Measurements from ENCODE around the gene CCSER2.

GRCh38 chr10:84497978-84498377, 169.6 kb downstream of the CCSER2 start:
- TF ChIP-seq CTCF (IDR thresholded peaks at IDR 0.05) (no peak), POLR2A (IDR thresholded peaks at IDR 0.05; ENCODE audit: low read depth) (no peak), EP300 (IDR thresholded peaks at IDR 0.05) (no peak), POLR2AphosphoS5 (IDR thresholded peaks at IDR 0.05) (no peak)

Data from esophagus muscularis mucosa (tissue), 4 donors.